ENCODE data around the gene SLC23A2.
A peak's percentile ranks its signal among the peaks of the same experiment; 100 is the strongest.

Gene SLC23A2

DNA sequence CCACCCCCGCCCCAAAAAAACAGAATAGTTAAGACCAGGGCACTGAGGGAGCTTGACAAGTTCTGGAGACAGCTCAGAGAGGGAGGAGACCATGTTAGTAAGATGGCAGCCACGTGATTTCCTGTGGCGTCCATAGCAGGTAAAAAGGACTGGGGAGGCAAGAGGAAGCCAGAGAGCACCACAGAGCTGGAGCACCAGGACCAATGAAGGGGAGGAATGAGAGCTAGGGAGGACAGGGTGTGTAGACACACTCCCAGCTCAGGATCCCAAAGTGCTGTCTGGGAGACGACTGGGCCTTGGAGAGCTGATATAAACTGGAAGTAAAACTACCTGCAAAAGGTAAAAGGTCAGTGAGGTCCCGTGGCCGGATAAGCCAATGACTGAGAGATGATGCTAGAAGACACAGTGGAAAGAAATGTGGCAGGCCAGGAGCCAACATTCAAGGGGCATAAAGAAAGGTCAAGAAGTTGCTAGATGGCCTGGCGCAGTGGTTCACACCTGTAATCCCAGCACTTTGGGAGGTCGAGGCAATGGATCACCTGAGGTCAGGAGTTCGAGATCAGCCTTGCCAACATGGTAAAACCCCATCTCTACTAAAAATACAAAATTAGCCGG, 39.0 kb downstream of the SLC23A2 start:
- no peak for DNase-seq

DNA sequence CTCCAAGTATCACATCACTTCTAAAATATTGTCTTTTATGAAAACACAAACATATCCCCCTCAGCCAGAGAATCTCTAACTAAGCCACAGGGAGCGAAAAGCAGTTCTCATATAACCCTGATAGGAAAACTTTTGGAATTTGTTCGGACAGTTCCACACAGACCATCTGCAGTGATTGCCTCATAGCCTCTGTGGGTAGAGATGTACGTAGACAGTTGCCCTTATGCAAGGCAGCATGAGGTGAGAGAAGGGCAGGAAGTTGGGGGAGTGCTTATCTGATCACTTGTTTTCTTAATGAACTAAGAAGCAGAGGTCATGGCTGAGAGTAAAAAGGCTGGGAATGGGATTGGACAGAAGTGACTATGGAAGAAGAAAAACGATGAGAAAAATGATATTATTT, 39.6 kb downstream of the SLC23A2 start:
- DNase-seq: no peak

- DNase-seq: no peak
Measured at GRCh38 chr20:4959592-4959991, 41.7 kb downstream of the SLC23A2 start.

GRCh38 chr20:4957939-4958362, 43.4 kb downstream of the SLC23A2 start:
- no peak for DNase-seq

DNA sequence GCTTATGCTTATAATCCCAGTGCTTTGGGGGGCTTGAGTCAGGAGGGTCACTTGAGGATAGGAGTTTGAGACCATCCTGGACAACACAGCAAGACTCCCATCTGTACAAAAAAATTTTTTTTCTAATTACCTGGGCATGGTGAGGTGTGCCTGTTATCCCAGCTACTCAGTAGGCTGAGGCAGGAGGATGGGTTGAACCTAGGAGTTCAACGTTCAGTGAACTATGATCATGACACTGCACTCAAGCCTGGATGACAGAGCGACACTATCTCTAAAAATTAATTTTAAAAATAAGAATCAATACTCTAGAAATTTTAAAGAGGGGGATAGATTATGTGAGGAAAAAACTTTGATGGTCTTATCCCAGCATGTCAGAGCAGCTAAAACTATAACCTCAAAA, 44.1 kb downstream of the SLC23A2 start:
- no peak for DNase-seq

- DNase-seq: peak in 1 of 2 donors; percentile 81
Measured at GRCh38 chr20:4956200-4956810, 45.0 kb downstream of the SLC23A2 start.

DNA sequence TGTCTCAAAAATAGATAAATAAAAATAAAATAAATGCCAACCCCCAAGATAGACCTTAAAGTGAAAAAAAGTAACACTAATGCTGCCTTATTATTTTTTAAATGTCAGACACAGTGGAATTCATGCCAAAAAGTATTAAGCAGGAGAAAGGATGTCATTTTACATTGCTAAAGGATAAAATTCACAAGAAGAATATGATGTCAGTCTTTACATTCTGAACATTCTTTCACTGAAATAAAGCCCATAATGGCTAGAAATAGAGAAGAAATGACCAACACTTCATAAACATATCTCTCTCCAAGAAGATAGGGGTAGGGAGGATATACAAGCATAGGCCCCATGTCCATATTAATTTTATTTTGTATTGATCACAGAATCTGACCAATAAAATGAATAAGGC, 47.4 kb downstream of the SLC23A2 start:
- DNase-seq: no peak

GRCh38 chr20:4952229-4952628, 49.1 kb downstream of the SLC23A2 start:
- DNase-seq: no peak

DNA sequence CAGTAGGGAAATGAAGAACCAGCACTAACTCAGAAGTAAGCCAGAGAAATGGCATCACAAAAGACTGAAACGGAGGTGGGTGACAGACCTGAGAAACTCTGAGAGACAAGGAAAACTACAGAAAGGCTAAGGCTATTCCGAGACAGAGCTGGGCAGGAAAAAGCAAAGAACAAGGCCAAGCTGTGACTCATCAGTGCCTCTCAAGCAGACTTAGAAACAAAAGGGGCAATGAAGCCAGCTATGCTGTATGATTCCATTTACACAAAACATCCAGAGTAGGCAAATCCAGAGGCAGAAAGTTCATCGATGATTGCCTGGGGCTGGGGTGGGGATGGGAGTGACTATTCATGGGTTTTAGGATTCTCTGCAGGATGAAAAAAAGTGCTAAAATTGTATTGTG, 50.0 kb downstream of the SLC23A2 start:
- DNase-seq: peak; percentile 42 to 64

DNA sequence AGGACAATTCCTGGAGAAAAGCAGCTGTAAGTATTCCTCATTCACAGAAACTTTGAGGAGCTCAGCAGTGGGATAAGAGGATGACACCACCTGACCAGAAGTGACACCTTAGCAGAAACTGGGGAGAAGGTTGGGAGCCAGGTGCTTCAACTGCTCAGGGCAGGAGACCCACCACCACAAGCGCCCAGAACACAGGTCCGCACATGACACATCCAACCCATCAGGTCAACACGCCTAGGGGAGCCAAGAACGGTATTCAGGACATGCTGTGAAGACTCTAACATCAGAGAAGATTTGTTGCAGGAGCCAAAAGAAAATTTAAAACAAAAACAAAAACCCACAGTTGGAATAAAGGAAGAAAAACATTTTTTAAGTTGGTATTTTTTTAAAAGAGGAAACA, 50.5 kb downstream of the SLC23A2 start:
- no peak for DNase-seq

- no peak for DNase-seq
Measured at GRCh38 chr20:4950437-4950836, 50.9 kb downstream of the SLC23A2 start.

DNA sequence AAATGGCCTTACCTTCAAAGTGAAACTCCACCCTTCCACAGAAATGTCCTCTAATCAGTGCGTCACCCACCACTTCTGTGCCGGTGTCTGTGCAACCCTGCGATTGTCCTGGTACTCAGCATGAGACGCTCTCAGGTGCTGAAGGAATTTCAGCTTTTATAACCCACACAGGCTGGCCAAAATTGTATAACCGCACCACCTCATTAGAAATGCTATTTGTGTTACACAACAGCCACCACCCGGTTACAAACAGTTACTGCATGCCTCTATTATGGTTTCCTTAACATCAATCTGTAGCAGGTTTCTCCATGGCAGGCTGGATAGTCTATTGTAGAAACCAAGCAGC, 51.5 kb downstream of the SLC23A2 start:
- peak; percentile 28 to 70 for DNase-seq

GRCh38 chr20:4947817-4948559, 53.3 kb downstream of the SLC23A2 start:
- DNase-seq: no peak

- DNase-seq: no peak
Measured at GRCh38 chr20:4946986-4947385, 54.3 kb downstream of the SLC23A2 start.

- DNase-seq: no peak
Measured at GRCh38 chr20:4946585-4946984, 54.7 kb downstream of the SLC23A2 start.

DNA sequence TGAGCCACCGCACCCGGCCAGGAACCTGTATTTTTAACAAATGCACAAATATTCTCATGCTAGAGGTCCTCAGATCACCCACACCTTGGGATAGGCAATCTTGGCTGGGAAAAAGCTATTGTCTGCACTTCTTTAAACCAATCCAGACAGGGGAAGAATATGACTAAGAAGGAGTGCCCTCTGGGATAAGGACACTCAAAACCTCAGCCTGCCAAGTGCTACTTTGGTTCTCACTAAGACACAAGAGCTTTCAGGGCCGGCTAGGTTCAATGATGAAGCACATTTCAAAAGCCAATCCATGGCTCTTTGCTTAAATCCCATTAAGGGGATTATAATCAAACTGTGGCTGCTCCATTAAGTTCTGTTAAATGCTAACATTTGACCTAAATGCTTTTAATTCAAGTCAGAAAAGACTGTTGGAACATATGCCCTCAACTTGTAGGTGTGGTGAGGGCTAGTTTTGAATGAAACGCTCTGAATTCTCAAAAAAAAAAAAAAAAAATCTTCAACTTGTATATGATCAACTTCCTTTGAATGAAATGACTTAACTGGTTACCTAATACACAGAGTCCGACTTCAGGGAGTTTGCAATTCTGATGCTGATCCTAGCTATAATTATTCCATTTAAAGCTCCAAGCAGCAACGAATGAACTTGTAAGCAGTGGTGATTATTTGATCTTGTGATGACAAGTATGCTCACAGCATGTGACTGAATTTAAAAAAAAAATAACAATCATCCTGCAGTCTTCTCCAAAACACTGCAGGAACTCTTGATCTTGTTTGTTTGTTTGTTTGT, 56.6 kb downstream of the SLC23A2 start:
- no peak for DNase-seq

- DNase-seq: no peak
Measured at GRCh38 chr20:4942331-4942730, 59.0 kb downstream of the SLC23A2 start.

DNA sequence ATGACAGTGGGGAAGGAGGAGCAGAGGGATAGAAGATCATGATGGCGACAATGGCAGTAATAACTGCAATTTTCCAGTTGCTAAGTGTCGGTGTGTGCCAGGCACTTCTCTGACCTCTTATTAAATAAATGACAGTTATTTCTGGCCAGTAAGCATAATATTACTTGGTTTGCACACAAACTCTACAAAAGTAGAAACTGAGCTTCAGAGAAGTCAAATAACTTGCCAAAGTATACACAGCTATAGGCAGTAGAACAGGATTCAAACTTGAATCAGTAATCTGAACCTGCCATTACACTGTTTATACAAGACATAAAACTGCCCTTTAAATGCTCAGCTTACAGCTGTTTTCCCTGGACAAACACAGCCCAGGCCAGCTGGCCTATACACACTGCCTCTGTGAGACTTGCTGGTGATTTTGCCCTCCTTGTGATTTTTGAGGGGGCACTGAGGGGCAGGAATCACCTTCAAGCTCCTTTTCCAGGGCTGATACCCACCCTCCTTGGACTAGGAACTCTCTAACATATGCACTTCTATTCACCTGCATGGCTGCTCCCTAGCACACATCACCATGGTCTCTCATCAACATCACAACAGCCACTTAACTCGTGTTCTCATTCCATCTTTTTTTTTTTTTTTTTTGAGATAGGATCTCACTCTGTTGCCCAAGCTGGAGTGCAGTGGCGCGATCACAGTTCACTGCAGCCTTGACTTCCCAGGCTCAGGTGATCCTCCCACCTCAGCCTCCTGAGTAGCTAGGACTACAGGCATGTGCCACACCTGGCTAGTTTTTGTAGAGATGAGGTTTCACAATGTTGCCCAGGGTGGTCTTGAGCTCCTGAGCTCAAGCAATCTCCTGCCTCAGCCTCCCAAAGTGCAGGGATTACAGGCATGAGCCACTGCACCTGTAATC, 63.6 kb downstream of the SLC23A2 start:
- no peak for DNase-seq

- DNase-seq: no peak
Measured at GRCh38 chr20:4936851-4937406, 64.4 kb downstream of the SLC23A2 start.

GRCh38 chr20:4936392-4936850, 64.9 kb downstream of the SLC23A2 start:
- no peak for DNase-seq

- DNase-seq: no peak
Measured at GRCh38 chr20:4932061-4932460, 69.2 kb downstream of the SLC23A2 start.
